K562 (cell line): ENCODE data around the gene TCEA3. TPM values are rescaled to one million over a fixed set of nuclear protein-coding genes. Genes with fewer than 3 reads are reported as not detected.

Source experiments
- ATF6 ChIP-seq: sonication (generic); formaldehyde crosslinking; IDR thresholded peaks from 2 replicates; pipeline ENCODE4 v1.4.0; 2020; ENCODE audit warnings: mild to moderate bottlenecking, missing genetic modification reagents
- CTCFL ChIP-seq: IDR thresholded peaks from 2 replicates; pipeline ENCODE4 v1.6.1; 2011; ENCODE audit warnings: borderline replicate concordance, low read depth, mild to moderate bottlenecking, moderate library complexity, low read length; ENCODE audit not compliant: insufficient read depth, poor library complexity, severe bottlenecking
- FOXJ3 ChIP-seq: sonication (generic); formaldehyde crosslinking; IDR thresholded peaks from 2 replicates; pipeline ENCODE4 v1.4.0; 2020; ENCODE audit warnings: mild to moderate bottlenecking, missing genetic modification reagents
- GTF2B ChIP-seq: IDR thresholded peaks from 2 replicates; pipeline ENCODE4 v1.6.1; 2011; ENCODE audit not compliant: insufficient read length; ENCODE audit errors: extremely low read depth
- HNRNPLL ChIP-seq: fragments of 200-400 bp; formaldehyde crosslinking; IDR thresholded peaks from 2 replicates; pipeline ENCODE4 v1.6.1; 2017; ENCODE audit warnings: low read length, low read depth, mild to moderate bottlenecking; ENCODE audit not compliant: poor library complexity, severe bottlenecking
- KDM1A ChIP-seq, 2 experiments: fragments of 450-650 bp; IDR thresholded peaks; 2 replicates each; pipeline ENCODE4 v1.6.1; 2016; ENCODE audit warnings: mild to moderate bottlenecking in 2 of 2
- KLF1 ChIP-seq: fragments of 450-650 bp; IDR thresholded peaks from 2 replicates; pipeline ENCODE4 v1.6.1; 2016; ENCODE audit warnings: missing genetic modification characterization, missing compliant biosample characterization
- MBD1 ChIP-seq: fragments of 250-450 bp; sonication (Bioruptor Pico); IDR thresholded peaks from 2 replicates; pipeline ENCODE4 v1.8.0; 2022; ENCODE audit warnings: inconsistent platforms
- MYNN ChIP-seq, 2 experiments: sonication (generic); formaldehyde crosslinking in 1 of 2; IDR thresholded peaks; 2 replicates each; pipeline versions ENCODE4 v1.5.0 to v1.6.1; 2016 to 2020; ENCODE audit warnings: antibody characterized with exemption in 1 of 2, missing genetic modification reagents in 1 of 2
- OTX1 ChIP-seq: fragments of 450-650 bp; formaldehyde crosslinking; IDR thresholded peaks from 2 replicates; pipeline ENCODE4 v1.4.0; 2022; ENCODE audit warnings: mild to moderate bottlenecking
- PHB2 ChIP-seq: fragments of 450-650 bp; IDR thresholded peaks from 2 replicates; pipeline ENCODE4 v1.6.1; 2017; ENCODE audit warnings: low read depth
- RCOR1 ChIP-seq, 2 experiments: IDR thresholded peaks; 2 replicates each; pipeline ENCODE4 v1.6.1; 2012; ENCODE audit warnings: low read depth in 2 of 2, low read length in 2 of 2, borderline replicate concordance in 1 of 2, improper control_type of control experiment in 1 of 2
- RHOXF2B ChIP-seq: fragments of 250-450 bp; sonication (Bioruptor Pico); conservative IDR thresholded peaks from 2 replicates; pipeline ENCODE4 v1.5.1; 2021
- SIRT6 ChIP-seq: IDR thresholded peaks from one replicate; pipeline ENCODE4 v1.6.1; 2012; ENCODE audit warnings: low read depth, mild to moderate bottlenecking, control low read depth, inconsistent platforms, low read length, moderate library complexity
- SPI1 ChIP-seq: IDR thresholded peaks from 2 replicates; pipeline ENCODE4 v1.6.1; 2011; ENCODE audit warnings: low read depth, low read length, control low read depth, borderline replicate concordance
- TAF7 ChIP-seq: fragments of 450-650 bp; IDR thresholded peaks from 2 replicates; pipeline ENCODE4 v1.6.1; 2016; ENCODE audit warnings: missing genetic modification characterization, missing compliant biosample characterization
- TOE1 ChIP-seq, 2 experiments: fragments of 450-650 bp in 1 of 2; sonication (generic) in 1 of 2; formaldehyde crosslinking in 1 of 2; IDR thresholded peaks; 2 replicates each; pipeline versions ENCODE4 v1.7.1 to v1.8.0; 2016 to 2022; ENCODE audit warnings: borderline replicate concordance in 2 of 2, mild to moderate bottlenecking in 2 of 2, antibody characterized with exemption in 1 of 2, inconsistent platforms in 1 of 2, low read depth in 1 of 2, missing genetic modification reagents in 1 of 2, moderate library complexity in 1 of 2
- ZC3H4 ChIP-seq: sonication (generic); formaldehyde crosslinking; IDR thresholded peaks from 2 replicates; pipeline ENCODE4 v1.9.0; 2021; ENCODE audit warnings: missing genetic modification reagents, borderline replicate concordance
- ZNF354B ChIP-seq: fragments of 250-450 bp; sonication (Bioruptor Pico); IDR thresholded peaks from 2 replicates; pipeline ENCODE4 v1.4.0; 2020
- ZNF764 ChIP-seq: fragments of 250-450 bp; sonication (Bioruptor Pico); IDR thresholded peaks from 2 replicates; pipeline ENCODE4 v1.4.0; 2020; ENCODE audit warnings: low read depth, mild to moderate bottlenecking, moderate library complexity
- ZNF766 ChIP-seq: fragments of 200-800 bp; sonication (Bioruptor generic); conservative IDR thresholded peaks from 2 replicates; pipeline ENCODE4 v1.6.1; 2016; ENCODE audit warnings: missing genetic modification characterization, missing compliant biosample characterization
- polyA plus RNA-seq, 8 experiments: library from polyadenylated mRNA; depleted of rRNA in 4 of 8; stranded (reverse) in 5 of 8; unstranded in 3 of 8; fragments of >200 nt; fragmentation: Nextera tagmentation in 2 of 8; fragmentation: Illumina TruSeq in 1 of 8; extraction: Ambion mirVana in 2 of 8; extraction: Trizol in 1 of 8; gene quantifications; 2 replicates each; pipeline versions ENCODE4 v1.2.1 to v1.2.3, GENCODE V29; 2011 to 2014; ENCODE audit warnings: inconsistent platforms in 1 of 8, missing spikeins in 1 of 8
- total RNA-seq, 7 experiments: library from RNA; depleted of rRNA in 6 of 7; stranded (reverse); fragments of >200 nt in 6 of 7; fragmentation: Illumina TruSeq in 2 of 7; extraction: Trizol in 2 of 7; gene quantifications; 2 replicates each; pipeline versions ENCODE4 v1.2.1 to v1.2.3, GENCODE V29; 2011 to 2021; ENCODE audit warnings: low replicate concordance in 1 of 7

The TCEA3 gene
- total and polyA plus RNA-seq, 9 of the 15 experiments (the other 6 are each of a cell fraction or from before 2014, with no cell fraction given): 0.03 to 0.55 (median 0.36) TPM

- TF ChIP-seq CTCFL (no peak), OTX1 (no peak), ATF6 (CRISPR knock-in tag) (0 out of 2 replicates have a peak, but pooled peaks have one; percentile 38), RHOXF2B (CRISPR knock-in tag) (no peak), ZNF354B (no peak), FOXJ3 (CRISPR knock-in tag) (no peak), HNRNPLL (peak; percentile 13), KLF1 (tag) (no peak), MBD1 (CRISPR knock-in tag) (no peak), KDM1A (IDR thresholded peaks at IDR 0.05) (peak in 1 of 2 experiments; percentile 49; a peak in 3 of 4 replicates), SPI1 (no peak), TAF7 (tag) (no peak), RCOR1 (IDR thresholded peaks at IDR 0.05; ENCODE audit: borderline replicate concordance in 1 of 2, low read depth in 2 of 2, low read length in 2 of 2) (peak in 1 of 2 experiments; percentile 19; a peak in 1 of 4 replicates), MYNN (IDR thresholded peaks at IDR 0.05) (no peak), MYNN (CRISPR knock-in tag; IDR thresholded peaks at IDR 0.05) (no peak), SIRT6 (no peak), ZNF764 (CRISPR knock-in tag) (no peak), ZNF766 (CRISPR knock-in tag) (no peak), GTF2B (no peak), ZC3H4 (CRISPR knock-in tag) (no peak), TOE1 (IDR thresholded peaks at IDR 0.05; ENCODE audit: borderline replicate concordance) (0 out of 2 replicates have a peak, but pooled peaks have one; percentile 5), TOE1 (CRISPR knock-in tag; IDR thresholded peaks at IDR 0.05; ENCODE audit: borderline replicate concordance, low read depth) (peak; percentile 30; the same call in 1 of the 2 replicates), PHB2 (no peak)
Observed at GRCh38 chr1:23367451-23367790, 57.1 kb downstream of the TCEA3 start (continued).
